Ishikawa (cell line): ENCODE data around the gene FGF18.

Experiments used
- CEBPB ChIP-seq: IDR thresholded peaks from 2 replicates; pipeline ENCODE4 v1.6.1; 2012
- CREB1 ChIP-seq: IDR thresholded peaks from 2 replicates; pipeline ENCODE4 v1.6.1; 2012; ENCODE audit warnings: low read depth
- EGR1 ChIP-seq: IDR thresholded peaks from 2 replicates; pipeline ENCODE4 v1.6.1; 2012
- EP300 ChIP-seq: IDR thresholded peaks from 2 replicates; pipeline ENCODE4 v1.6.1; 2012; ENCODE audit warnings: borderline replicate concordance
- FOXM1 ChIP-seq: IDR thresholded peaks from 2 replicates; pipeline ENCODE4 v1.6.1; 2012; ENCODE audit warnings: low read depth, borderline replicate concordance
- MAX ChIP-seq: IDR thresholded peaks from 2 replicates; pipeline ENCODE4 v1.6.1; 2012
- NFIC ChIP-seq: IDR thresholded peaks from 2 replicates; pipeline ENCODE4 v1.6.1; 2012
- RAD21 ChIP-seq: IDR thresholded peaks from 2 replicates; pipeline ENCODE4 v1.6.1; 2012; ENCODE audit warnings: low read depth
- REST ChIP-seq: IDR thresholded peaks from 2 replicates; pipeline ENCODE4 v1.6.1; 2012; ENCODE audit warnings: low read depth, mild to moderate bottlenecking
- TAF1 ChIP-seq: IDR thresholded peaks from 2 replicates; pipeline ENCODE4 v1.6.1; 2012; ENCODE audit warnings: low read depth, mild to moderate bottlenecking
- TCF12 ChIP-seq: IDR thresholded peaks from 2 replicates; pipeline ENCODE4 v1.6.1; 2012; ENCODE audit warnings: low read depth
- TEAD4 ChIP-seq: IDR thresholded peaks from 2 replicates; pipeline ENCODE4 v1.6.1; 2012
- USF1 ChIP-seq: IDR thresholded peaks from 2 replicates; pipeline ENCODE4 v1.6.1; 2012
- YY1 ChIP-seq: IDR thresholded peaks from 2 replicates; pipeline ENCODE4 v1.6.1; 2012; ENCODE audit warnings: low read depth
- ZBTB7A ChIP-seq: IDR thresholded peaks from 2 replicates; pipeline ENCODE4 v1.6.1; 2012; ENCODE audit warnings: low read depth

FGF18 gene

GRCh38 chr5:171418982-171419687 is at the start of gene FGF18:
FGF18 (plus strand) TSS chr5:171419647; CDS start chr5:171420200, 553 bp downstream.
- TF ChIP-seq NFIC = peak; percentile 50
- no peak for TF ChIP-seq RAD21
- TF ChIP-seq ZBTB7A = peak; percentile 91; the same call in 1 of the 2 replicates
- TF ChIP-seq TAF1 = peak; percentile 51; the same call in 1 of the 2 replicates
- TF ChIP-seq TCF12 = peak; percentile 74; the same call in 1 of the 2 replicates
- peak; percentile 41; the same call in 1 of the 2 replicates for TF ChIP-seq TEAD4
- TF ChIP-seq YY1 = no peak
- TF ChIP-seq CEBPB = no peak
- no peak for TF ChIP-seq REST
- peak; percentile 44; the same call in 1 of the 2 replicates for TF ChIP-seq MAX
- TF ChIP-seq EP300 = peak; percentile 77
- TF ChIP-seq CREB1 = no peak
- peak; percentile 62 for TF ChIP-seq EGR1
- TF ChIP-seq USF1 = peak; percentile 12; the same call in 1 of the 2 replicates
- TF ChIP-seq FOXM1 = no peak

- no peak for TF ChIP-seq TCF12
- TF ChIP-seq EP300 = no peak
- TF ChIP-seq FOXM1 = no peak
- TF ChIP-seq EGR1 = no peak
Measured at GRCh38 chr5:171369898-171370297, 49.5 kb upstream of the FGF18 start.

GRCh38 chr5:171370881-171371280 is 48.6 kb upstream of the FGF18 start:
- TF ChIP-seq RAD21 = peak; percentile 43; the same call in 1 of the 2 replicates

GRCh38 chr5:171371326-171371725 is 48.1 kb upstream of the FGF18 start:
- TF ChIP-seq TEAD4 (no peak), FOXM1 (no peak), CEBPB (no peak), USF1 (no peak), ZBTB7A (no peak)

GRCh38 chr5:171379961-171380360 is 39.5 kb upstream of the FGF18 start:
- TF ChIP-seq EP300 = no peak
- no peak for TF ChIP-seq TEAD4

- TF ChIP-seq YY1 (no peak), TEAD4 (no peak), REST (no peak), CEBPB (no peak), EP300 (no peak), TCF12 (no peak), EGR1 (no peak), FOXM1 (no peak), TAF1 (no peak), RAD21 (no peak), MAX (no peak), USF1 (no peak), ZBTB7A (no peak), NFIC (no peak)
Measured at GRCh38 chr5:171386006-171386671, 33.3 kb upstream of the FGF18 start.
